ENCODE data around the gene SLC24A3. TPM values are rescaled to one million over a fixed set of nuclear protein-coding genes. Genes with fewer than 3 reads are reported as not detected.
"Not testable (repeated sequence)": the region's sequence is repeated elsewhere in the genome, so short reads cannot be mapped to it uniquely, and the experiment has no call there.

SLC24A3 gene
- polyA plus RNA-seq, 1 donor: 9.9 TPM

DNA sequence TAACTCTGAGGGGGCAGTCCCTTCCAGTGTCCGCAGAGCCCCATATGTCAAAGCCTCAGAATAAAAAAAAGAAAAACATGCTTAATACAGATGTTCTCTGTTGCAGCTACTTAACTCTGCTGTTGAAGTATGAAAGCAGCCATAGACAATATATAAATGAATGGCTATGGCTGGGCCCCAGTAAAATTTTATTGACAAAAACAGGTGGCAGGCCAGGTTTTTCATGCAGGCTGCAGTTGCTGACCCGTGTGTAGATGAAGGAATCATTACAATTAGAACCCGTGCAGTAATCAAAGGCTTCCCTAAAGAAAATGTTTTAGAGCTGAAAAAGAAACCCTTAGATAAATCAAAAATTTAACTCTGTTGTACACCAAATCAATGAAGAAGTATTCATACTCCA is 532.7 kb downstream of the SLC24A3 start:
- 90% methylated on average over 2 of the region's 3 CpGs for WGBS (ENCODE audit: insufficient coverage, low lambda C conversion rate)
- H3K9me3 ChIP-seq (ENCODE audit: control insufficient read depth, low read depth, low read length): peaks cover 6% of the 10 kb centered on the region
- H3K4me1 ChIP-seq (ENCODE audit: control insufficient read depth, insufficient read depth, low read length): peaks cover 10% of the 10 kb centered on the region
- no peak for DNase-seq
- H3K4me3 ChIP-seq (ENCODE audit: low read length): no peak overlapping the region
- no peaks in the 10 kb centered on the region for H3K27me3 ChIP-seq (ENCODE audit: control insufficient read depth, insufficient read depth, low read length)
- no peak overlapping the region for H3K27ac ChIP-seq (ENCODE audit: low read length)
- H3K36me3 ChIP-seq (ENCODE audit: control insufficient read depth, insufficient read depth, low read length): no peaks in the 10 kb centered on the region

DNA sequence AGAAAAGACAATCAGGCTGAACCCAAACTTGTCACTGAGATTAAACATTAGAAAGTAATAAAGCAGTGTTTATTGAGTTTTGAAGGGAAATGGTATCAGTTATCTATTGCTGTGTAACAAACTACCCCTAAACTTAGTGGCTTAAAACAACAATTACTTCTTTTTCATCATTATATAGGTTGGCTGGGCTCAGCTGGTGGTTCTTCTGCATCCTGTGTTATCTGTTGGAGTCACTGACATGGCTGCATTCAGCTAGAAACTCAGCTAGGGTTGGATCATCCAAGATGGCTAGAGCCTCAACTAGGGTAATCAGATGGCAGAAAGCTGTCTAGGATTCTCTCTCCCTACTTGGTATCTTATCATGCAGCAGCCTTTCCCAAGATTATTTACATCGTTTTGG is 533.1 kb downstream of the SLC24A3 start:
- Histone ChIP-seq H3K27me3 (ENCODE audit: control insufficient read depth, insufficient read depth, low read length) (no peaks in the 10 kb centered on the region), H3K27ac (ENCODE audit: low read length) (no peak overlapping the region), H3K36me3 (ENCODE audit: control insufficient read depth, insufficient read depth, low read length) (no peaks in the 10 kb centered on the region), H3K4me3 (ENCODE audit: low read length) (no peak overlapping the region), H3K4me1 (ENCODE audit: control insufficient read depth, insufficient read depth, low read length) (peaks cover 15% of the 10 kb centered on the region), H3K9me3 (ENCODE audit: control insufficient read depth, low read depth, low read length) (peaks cover 6% of the 10 kb centered on the region)
- 80% methylated on average over 1 of the region's 1 CpG for WGBS (ENCODE audit: insufficient coverage, low lambda C conversion rate)
- DNase-seq: no peak

DNA sequence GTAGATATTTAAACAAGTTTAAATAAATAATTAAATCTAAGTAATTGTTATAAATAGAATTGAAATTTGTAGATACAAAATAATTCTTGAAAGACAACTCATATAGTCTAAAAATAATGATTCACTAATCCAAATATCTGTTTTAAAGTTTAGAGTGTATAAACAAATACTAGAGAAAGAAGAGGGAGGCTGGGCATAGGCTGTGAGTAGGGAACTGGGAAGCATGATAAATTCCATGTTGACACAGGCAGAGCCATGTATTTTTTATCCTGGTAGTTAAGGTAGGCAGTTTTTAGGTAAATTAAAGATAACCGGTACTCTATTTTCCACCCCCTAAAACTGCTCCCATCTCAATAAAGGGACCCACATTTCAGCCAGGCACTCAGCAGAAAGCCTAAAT is 534.0 kb downstream of the SLC24A3 start:
- no peaks in the 10 kb centered on the region for H3K27me3 ChIP-seq (ENCODE audit: control insufficient read depth, insufficient read depth, low read length)
- no peaks in the 10 kb centered on the region for H3K36me3 ChIP-seq (ENCODE audit: control insufficient read depth, insufficient read depth, low read length)
- H3K9me3 ChIP-seq (ENCODE audit: control insufficient read depth, low read depth, low read length): peaks cover 6% of the 10 kb centered on the region
- WGBS (ENCODE audit: insufficient coverage, low lambda C conversion rate): no CpG with 5 or more reads among the region's 1 CpG
- peaks cover 21% of the 10 kb centered on the region for H3K4me1 ChIP-seq (ENCODE audit: control insufficient read depth, insufficient read depth, low read length)
- H3K27ac ChIP-seq (ENCODE audit: low read length): no peak overlapping the region
- DNase-seq: no peak
- H3K4me3 ChIP-seq (ENCODE audit: low read length): no peak overlapping the region

DNA sequence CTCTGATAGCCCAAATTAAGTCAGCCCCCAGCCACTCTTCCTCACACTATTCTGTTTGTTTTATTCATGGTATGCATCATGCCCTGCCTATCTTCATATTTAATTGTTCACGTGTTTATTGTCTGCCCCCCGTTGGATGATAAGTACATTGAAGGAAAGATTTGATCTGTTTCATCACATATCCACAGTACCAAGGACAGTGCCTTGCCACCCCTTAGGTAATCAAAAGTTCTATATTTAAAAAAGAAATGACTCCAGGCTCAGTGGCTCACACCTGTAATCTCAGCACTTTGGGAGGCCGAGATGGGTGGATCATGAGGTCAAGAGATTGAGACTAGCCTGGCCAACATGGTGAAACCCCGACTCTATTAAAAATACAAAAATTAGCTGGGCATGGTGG is 535.5 kb downstream of the SLC24A3 start:
- no peak overlapping the region for H3K27ac ChIP-seq (ENCODE audit: low read length)
- no peak for DNase-seq
- 76% methylated on average over 2 of the region's 4 CpGs for WGBS (ENCODE audit: insufficient coverage, low lambda C conversion rate)
- H3K27me3 ChIP-seq (ENCODE audit: control insufficient read depth, insufficient read depth, low read length): no peaks in the 10 kb centered on the region
- peaks cover 6% of the 10 kb centered on the region for H3K9me3 ChIP-seq (ENCODE audit: control insufficient read depth, low read depth, low read length)
- no peaks in the 10 kb centered on the region for H3K36me3 ChIP-seq (ENCODE audit: control insufficient read depth, insufficient read depth, low read length)
- peaks cover 21% of the 10 kb centered on the region for H3K4me1 ChIP-seq (ENCODE audit: control insufficient read depth, insufficient read depth, low read length)
- no peak overlapping the region for H3K4me3 ChIP-seq (ENCODE audit: low read length)

DNA sequence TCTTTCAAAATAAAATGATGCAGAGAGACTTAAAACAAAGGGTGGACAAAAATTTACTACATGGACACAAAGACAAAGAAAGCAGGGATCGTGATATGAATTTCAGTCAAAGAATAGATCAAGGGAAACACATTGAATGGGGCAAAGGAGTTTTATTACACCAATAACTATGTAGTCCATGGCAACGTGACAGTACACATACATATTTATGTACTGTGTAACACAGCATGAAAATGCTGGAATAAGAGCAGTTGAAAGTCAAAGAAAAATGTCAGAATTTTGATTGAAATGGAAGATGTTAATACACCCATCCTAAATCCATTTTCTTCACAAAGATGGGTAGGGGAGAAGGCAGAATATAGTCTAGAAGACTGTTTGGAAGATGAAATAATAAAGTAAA is 536.2 kb downstream of the SLC24A3 start:
- no peaks in the 10 kb centered on the region for H3K36me3 ChIP-seq (ENCODE audit: control insufficient read depth, insufficient read depth, low read length)
- no peak overlapping the region for H3K27ac ChIP-seq (ENCODE audit: low read length)
- no peak overlapping the region for H3K4me3 ChIP-seq (ENCODE audit: low read length)
- WGBS (ENCODE audit: insufficient coverage, low lambda C conversion rate): no CpG with 5 or more reads among the region's 2 CpGs
- H3K27me3 ChIP-seq (ENCODE audit: control insufficient read depth, insufficient read depth, low read length): no peaks in the 10 kb centered on the region
- peak in 1 of 2 donors; percentile 66 for DNase-seq
- peaks cover 6% of the 10 kb centered on the region for H3K9me3 ChIP-seq (ENCODE audit: control insufficient read depth, low read depth, low read length)
- H3K4me1 ChIP-seq (ENCODE audit: control insufficient read depth, insufficient read depth, low read length): peaks cover 18% of the 10 kb centered on the region

DNA sequence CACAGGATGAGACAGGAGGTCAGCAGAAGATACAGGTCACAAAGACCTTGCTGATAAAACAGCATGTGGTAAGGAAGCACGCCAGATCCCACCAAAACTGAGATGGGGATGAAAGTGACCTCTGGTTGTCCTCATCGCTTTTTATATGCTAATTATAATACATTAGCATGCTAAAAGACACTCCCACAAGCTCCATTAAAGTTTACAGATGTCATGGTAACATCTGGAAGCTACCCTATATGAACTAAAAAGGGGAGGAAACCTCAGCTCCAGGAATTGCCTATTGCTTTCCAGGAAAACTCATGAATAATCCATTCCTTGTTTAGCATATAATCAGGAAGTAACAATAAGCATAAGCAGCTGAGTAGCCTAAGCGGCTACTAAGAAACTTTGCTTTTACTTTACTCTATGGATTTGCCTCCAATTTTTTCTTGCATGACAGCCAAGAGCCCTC is 537.2 kb downstream of the SLC24A3 start:
- peak in 1 of 2 donors; percentile 35 for DNase-seq
- peaks cover 6% of the 10 kb centered on the region for H3K9me3 ChIP-seq (ENCODE audit: control insufficient read depth, low read depth, low read length)
- no peaks in the 10 kb centered on the region for H3K27me3 ChIP-seq (ENCODE audit: control insufficient read depth, insufficient read depth, low read length)
- H3K36me3 ChIP-seq (ENCODE audit: control insufficient read depth, insufficient read depth, low read length): no peaks in the 10 kb centered on the region
- H3K4me3 ChIP-seq (ENCODE audit: low read length): no peak overlapping the region
- peaks cover 18% of the 10 kb centered on the region for H3K4me1 ChIP-seq (ENCODE audit: control insufficient read depth, insufficient read depth, low read length)
- no CpG with 5 or more reads among the region's 3 CpGs for WGBS (ENCODE audit: insufficient coverage, low lambda C conversion rate)
- no peak overlapping the region for H3K27ac ChIP-seq (ENCODE audit: low read length)

DNA sequence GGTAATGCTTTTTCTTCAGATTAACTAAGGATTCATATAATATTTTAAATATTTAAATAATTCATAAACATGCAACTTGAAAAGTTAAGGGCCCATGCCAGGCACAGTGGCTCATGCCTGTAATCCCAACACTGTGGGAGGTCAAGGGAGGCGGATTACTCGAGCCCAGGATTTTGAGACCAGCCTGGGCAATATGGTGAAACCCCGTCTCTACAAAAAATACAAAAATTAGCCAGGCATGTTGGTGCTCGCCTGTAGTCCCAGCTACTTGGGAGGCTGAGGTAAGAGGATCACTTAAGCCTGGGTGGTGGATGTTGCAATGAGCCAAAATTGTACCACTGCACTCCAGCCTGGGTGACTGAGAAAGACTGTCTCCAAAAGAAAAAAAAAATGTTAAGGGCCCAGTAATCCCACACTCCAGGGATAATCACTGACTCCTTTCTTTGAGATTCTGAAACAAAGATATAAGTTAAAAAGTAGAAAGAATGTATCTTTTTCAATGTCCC is 537.7 kb downstream of the SLC24A3 start:
- H3K36me3 ChIP-seq (ENCODE audit: control insufficient read depth, insufficient read depth, low read length): no peaks in the 10 kb centered on the region
- no peak for DNase-seq
- no CpG with 5 or more reads among the region's 4 CpGs for WGBS (ENCODE audit: insufficient coverage, low lambda C conversion rate)
- H3K27me3 ChIP-seq (ENCODE audit: control insufficient read depth, insufficient read depth, low read length): no peaks in the 10 kb centered on the region
- H3K4me1 ChIP-seq (ENCODE audit: control insufficient read depth, insufficient read depth, low read length): peaks cover 18% of the 10 kb centered on the region
- no peak overlapping the region for H3K4me3 ChIP-seq (ENCODE audit: low read length)
- H3K9me3 ChIP-seq (ENCODE audit: control insufficient read depth, low read depth, low read length): peaks cover 6% of the 10 kb centered on the region
- H3K27ac ChIP-seq (ENCODE audit: low read length): peak overlapping the region; percentile 64

DNA sequence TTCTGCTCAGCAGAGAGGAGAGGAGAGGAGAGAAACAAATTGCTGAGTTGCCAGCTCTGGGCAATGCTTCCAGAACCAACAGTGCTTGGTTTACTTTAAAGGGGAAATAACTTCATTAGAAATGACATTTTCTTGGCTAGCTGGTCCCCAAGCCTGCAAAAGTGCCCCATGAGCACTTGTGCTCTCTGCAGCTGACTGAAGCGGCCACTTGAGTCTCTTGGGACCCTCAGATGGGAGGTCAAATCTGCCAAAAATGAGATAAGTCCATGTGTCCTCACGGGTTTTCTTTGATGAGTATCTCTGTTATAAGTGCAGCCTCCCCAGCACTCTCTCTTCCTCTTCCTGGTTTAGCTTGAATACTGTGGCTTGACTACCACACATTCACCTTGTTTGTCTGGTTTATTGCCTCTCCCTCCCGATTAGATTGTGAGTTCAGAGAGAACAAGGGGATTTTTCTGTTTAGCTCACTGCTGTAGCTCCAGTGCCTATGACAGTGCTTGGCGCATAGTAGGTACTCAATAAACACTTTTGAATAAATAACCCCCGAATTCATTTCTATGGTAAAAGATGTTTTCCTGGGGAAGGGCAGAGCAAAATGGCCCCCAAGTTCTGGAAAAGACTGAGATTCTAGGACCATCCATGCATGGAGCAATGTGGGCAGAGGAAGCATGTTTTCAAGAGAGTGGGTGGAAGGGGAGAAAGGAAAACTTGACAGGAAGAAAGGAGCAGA is 538.6 kb downstream of the SLC24A3 start:
- H3K4me3 ChIP-seq (ENCODE audit: low read length): no peak overlapping the region
- H3K27ac ChIP-seq (ENCODE audit: low read length): peak overlapping the region; percentile 64
- no peaks in the 10 kb centered on the region for H3K27me3 ChIP-seq (ENCODE audit: control insufficient read depth, insufficient read depth, low read length)
- peak; percentile 37 to 80 for DNase-seq
- no peaks in the 10 kb centered on the region for H3K36me3 ChIP-seq (ENCODE audit: control insufficient read depth, insufficient read depth, low read length)
- no peaks in the 10 kb centered on the region for H3K9me3 ChIP-seq (ENCODE audit: control insufficient read depth, low read depth, low read length)
- WGBS (ENCODE audit: insufficient coverage, low lambda C conversion rate): no CpG with 5 or more reads among the region's 5 CpGs
- H3K4me1 ChIP-seq (ENCODE audit: control insufficient read depth, insufficient read depth, low read length): peaks cover 18% of the 10 kb centered on the region

DNA sequence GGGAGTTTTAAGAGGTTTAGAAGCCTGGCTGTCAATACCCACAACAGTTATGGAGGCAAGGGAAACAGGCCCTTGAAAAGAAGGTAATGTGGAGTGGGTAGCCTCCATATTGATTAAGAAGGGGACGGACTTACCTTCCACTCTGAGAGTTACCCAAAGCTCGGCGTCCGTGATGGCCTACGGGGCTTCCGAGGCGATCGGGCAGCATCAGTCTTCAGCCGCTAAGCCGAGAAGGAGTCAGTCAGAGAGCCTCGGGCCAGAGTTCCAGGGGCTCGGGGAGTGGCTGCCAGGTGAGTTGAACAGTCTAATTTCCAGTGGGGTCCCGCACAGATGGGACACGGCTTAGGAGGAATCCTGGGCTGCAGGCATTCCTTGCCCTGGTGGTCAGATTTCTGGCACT is 541.8 kb downstream of the SLC24A3 start:
- H3K4me1 ChIP-seq (ENCODE audit: control insufficient read depth, insufficient read depth, low read length): peaks cover 22% of the 10 kb centered on the region
- no CpG with 5 or more reads among the region's 14 CpGs for WGBS (ENCODE audit: insufficient coverage, low lambda C conversion rate)
- H3K27ac ChIP-seq (ENCODE audit: low read length); H3K4me3 ChIP-seq (ENCODE audit: low read length); H3K36me3 ChIP-seq (ENCODE audit: control insufficient read depth, insufficient read depth, low read length); H3K27me3 ChIP-seq (ENCODE audit: control insufficient read depth, insufficient read depth, low read length); H3K9me3 ChIP-seq (ENCODE audit: control insufficient read depth, low read depth, low read length); DNase-seq: not testable (repeated sequence)

DNA sequence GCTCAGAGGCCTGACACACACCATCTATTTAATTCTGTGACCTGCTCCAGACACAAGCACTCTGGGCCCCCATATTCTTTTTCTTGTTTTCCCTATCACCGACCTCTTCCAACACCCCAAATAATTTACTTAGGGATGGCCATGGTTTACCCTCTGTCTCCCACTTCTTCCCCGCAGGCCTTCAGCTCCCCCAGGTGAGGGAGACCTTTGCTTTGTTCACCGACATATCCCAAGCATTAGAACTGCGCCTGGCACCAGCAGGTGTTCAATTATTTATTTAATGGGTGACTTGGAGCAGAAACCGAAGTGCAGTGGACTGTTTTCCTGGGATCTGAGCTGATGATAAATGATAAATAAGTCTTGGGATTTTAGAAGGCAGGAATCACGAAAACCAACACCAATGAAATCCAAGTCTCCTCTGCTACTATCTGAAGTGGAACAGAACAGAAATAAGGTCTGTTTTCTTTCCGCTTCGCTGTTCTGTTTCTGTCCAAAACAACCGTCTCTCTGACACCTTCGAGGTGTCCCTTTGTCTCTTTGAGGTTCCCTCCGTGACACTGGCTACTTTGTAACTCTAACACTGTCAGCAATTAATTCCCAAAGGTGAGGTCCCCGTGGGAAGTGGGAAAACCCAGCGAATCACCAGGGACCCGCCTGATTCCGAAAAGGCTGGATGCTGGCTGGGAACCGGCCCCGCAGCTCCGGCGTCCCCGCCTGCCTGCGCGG is 544.5 kb downstream of the SLC24A3 start:
- H3K9me3 ChIP-seq (ENCODE audit: control insufficient read depth, low read depth, low read length): no peaks in the 10 kb centered on the region
- H3K36me3 ChIP-seq (ENCODE audit: control insufficient read depth, insufficient read depth, low read length): no peaks in the 10 kb centered on the region
- 7% methylated on average over 3 of the region's 22 CpGs for WGBS (ENCODE audit: insufficient coverage, low lambda C conversion rate)
- H3K27ac ChIP-seq (ENCODE audit: low read length): peak overlapping the region; percentile 93
- peak overlapping the region; percentile 70 for H3K4me3 ChIP-seq (ENCODE audit: low read length)
- peaks cover 7% of the 10 kb centered on the region for H3K4me1 ChIP-seq (ENCODE audit: control insufficient read depth, insufficient read depth, low read length)
- no peaks in the 10 kb centered on the region for H3K27me3 ChIP-seq (ENCODE audit: control insufficient read depth, insufficient read depth, low read length)
- peak in 1 of 2 donors; percentile 48 for DNase-seq
